Stimulated activated CD4-positive, alpha-beta T cell treated with anti-CD3 and anti-CD28 coated beads, TNF-alpha, amount 100 ng/mL, for 1 hour (primary cell): ENCODE data around the gene NCR1.
"Not testable (repeated sequence)": the region's sequence is repeated elsewhere in the genome, so short reads cannot be mapped to it uniquely, and the experiment has no call there.

ENCODE experiments used
- DNase-seq, 3 donors: peaks; one replicate each; pipeline ENCODE4 v3.0.0-alpha.2; 2020; ENCODE audit warnings: low read depth in 3 of 3, low spot score in 1 of 3

The NCR1 gene

DNA sequence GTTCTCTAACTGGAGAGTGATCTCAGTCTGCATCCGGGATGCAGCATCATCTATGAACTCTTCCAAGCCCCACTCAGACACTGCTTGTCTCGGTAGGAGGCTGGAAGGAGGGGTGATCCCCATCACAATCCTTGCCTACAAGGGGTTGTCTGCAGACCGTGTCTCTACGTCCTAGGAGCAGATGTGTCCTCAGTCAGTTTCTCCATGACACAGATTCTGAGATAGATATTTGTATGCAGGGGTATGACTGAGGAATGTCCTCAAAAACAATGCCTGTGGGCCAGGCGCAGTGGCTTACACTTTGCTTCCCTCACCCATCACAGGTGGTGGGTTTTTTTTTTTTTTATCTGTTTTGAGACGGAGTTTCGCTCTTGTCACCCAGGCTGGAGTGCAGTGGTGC is 871 bp downstream of the NCR1 start:
- no peak for DNase-seq

DNA sequence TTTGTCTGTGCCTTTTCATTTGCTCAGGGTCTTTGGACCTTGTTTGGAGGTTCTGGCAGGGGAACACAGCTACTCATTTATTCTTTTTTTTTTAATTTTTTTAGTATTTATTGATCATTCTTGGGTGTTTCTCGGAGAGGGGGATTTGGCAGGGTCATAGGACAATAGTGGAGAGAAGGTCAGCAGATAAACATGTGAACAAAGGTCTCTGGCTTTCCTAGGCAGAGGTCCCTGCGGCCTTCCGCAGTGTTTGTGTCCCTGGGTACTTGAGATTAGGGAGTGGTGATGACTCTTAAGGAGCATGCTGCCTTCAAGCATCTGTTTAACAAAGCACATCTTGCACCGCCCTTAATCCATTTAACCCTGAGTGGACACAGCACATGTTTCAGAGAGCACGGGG is 2.0 kb downstream of the NCR1 start:
- DNase-seq, result not testable (repeated sequence)

DNA sequence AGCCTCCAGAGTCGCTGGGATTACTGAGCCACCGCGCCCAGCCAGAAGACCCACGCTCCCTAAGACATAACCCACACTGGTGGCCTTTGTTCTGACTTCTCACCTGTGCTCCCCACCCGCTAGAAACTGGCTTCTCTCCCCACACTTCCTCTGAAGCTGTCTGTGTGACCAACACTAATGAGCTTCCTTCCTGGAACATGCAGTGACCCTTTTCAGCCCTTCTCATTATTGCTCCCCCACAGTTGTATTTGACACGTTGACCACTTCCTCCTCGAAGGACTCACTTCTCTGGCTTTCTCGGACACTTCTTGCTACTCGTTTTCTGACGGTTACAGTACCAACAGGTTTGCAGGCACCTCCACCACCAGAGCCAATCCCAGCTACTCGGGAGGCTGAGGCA is 10.9 kb downstream of the NCR1 start:
- DNase-seq, result no peak

DNA sequence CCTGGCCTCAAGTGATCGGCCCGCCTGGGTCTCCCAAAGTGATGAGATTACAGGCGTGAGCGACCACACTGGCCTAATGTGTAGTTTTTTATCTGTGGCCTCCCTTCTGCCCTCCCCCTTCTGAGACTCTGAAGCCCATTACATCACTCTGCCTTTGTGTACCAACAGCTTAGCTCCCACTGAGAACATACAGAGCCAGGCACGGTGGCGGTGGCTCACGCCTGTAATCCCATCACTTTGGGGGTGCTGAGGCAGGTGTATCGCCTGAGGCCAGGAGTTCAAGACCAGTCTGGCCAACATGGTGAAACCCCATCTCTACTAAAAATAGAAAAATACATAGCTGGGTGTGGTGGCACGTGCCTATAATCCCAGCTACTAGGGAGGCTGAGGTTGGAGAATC is 12.6 kb downstream of the NCR1 start:
- no peak for DNase-seq

DNA sequence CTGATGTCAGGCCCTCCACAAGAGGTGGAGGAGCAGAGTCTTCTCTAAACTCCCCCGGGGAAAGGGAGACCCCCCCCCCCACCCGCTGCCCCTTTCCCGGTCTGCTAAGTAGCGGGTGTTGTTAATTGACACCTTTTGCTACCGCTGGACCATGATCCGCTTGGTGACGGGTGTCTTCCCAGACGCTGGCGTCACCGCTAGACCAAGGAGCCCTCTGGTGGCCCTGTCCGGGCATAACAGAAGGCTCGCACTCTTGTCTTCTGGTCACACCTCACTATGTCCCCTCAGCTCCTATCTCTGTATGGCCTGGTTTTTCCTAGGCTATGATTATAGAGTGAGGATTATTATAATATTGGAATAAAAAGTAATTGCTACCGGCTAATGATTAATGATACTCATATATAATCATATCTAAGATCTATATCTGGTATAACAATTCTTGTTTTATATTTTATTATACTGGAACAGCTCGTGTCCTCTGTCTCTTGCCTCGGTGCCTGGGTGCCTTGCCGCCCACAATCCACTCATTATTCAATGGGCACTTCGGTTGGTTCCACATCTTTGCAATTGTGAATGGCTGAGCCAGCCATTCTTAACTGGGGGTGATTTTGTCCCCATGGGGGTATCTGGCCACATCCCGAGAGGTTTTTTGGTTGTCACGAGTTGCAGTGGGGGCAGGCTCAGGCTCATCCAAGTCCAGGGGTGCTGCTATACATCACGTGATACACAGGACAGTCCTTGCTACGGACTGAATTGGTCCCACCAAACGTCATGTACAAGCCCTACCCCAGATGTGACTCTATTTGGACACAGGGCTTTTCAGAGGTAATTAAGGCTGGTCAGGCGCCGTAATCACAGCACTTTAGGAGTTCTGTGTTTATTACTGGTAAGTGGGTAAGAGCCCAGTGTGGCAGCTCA is 14.0 kb downstream of the NCR1 start:
- not testable (repeated sequence) for DNase-seq

DNA sequence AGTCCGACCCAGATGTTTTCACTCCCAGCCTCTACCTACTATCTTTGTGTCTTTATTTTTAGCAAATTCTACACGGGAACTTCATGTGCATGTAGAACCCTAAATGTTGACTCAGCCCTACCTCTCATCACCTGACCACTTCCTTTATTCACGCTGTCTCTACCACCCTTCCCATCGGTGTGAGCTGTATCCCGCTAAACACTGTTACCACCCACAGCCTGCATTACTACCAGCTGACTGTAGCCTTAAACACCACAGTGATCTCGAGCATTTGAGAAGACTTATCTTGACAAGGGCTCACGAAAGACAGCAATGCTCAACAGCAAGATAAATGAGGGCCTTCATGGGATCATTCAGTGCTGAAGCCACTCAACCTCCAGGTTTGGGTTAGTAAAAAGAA is 15.1 kb downstream of the NCR1 start:
- DNase-seq, result no peak

DNA sequence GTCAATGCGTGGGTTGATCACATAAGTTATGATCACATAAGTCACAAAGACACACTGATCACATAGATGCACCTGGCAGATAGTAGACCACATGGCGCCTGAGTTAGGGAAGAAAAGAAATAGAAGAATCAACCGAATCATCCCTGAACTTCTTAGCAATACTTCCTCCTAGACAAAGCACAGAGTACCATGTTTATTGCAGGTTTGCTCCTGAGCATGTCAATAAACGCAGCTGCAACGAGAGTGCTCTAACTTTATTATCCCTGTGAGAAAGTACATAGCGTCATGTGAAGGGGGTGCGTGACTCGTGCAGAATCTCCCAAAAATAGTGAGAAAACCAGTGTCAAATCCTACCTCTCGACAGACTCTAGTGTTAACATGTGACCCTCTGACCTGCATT is 17.3 kb downstream of the NCR1 start:
- no peak for DNase-seq

DNA sequence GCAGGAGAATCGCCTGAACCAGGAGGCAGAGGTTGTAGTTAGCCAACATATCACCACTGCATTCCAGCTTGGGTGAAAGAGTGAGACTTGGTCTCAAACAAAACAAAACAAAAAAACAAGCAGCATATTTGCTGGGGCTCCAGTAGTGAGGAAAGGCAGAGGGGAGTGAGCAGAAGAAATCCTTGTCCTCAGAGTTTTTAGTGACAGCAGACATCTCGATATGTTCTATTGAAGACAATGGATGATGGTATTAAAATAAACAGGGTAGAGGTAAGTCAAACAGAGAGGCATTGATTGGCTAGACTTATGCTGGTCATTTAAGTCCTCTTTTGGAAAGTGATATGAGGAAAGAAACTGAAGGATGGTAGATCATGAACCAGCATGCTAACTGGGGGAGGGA is 22.4 kb downstream of the NCR1 start:
- DNase-seq, result no peak

DNA sequence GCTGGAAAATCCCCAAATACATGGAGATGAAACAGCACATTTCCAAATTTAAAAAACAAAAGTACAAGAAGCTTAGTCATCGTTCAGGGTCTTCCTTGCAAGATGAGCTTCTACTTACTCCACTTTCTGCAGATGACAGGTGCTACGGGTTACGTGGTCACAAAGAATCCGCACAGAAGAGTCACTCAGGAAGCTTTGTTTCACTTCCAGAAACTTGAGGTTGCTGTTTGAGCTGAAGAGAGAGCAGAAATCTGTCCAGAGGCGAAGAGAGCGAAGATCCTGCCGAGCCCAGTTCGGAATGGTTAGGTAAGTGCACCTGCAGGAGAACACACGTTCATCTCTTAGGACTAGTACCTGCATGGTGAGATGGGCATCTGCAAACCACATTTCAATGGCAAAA is 32.0 kb downstream of the NCR1 start:
- no peak for DNase-seq

DNA sequence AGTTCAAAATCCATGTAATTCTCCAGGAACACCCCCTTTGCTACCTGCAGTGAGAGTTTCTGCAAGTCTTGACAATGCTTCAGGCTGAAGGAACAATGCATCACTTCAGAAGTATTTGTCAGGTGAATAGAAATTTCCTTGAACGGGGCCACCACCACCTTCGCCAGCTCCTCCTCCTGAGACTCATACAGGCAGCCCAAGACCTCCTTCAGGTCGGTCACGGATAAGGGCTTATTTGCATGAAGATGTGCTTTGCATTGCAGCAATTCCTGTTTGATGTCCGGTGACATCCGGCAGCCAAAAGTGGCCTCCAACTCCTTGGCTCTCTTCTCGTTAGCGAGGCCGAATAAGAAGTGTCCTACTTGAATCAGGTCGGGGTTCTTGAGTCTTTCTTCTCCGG is 33.0 kb downstream of the NCR1 start:
- DNase-seq, result no peak

DNA sequence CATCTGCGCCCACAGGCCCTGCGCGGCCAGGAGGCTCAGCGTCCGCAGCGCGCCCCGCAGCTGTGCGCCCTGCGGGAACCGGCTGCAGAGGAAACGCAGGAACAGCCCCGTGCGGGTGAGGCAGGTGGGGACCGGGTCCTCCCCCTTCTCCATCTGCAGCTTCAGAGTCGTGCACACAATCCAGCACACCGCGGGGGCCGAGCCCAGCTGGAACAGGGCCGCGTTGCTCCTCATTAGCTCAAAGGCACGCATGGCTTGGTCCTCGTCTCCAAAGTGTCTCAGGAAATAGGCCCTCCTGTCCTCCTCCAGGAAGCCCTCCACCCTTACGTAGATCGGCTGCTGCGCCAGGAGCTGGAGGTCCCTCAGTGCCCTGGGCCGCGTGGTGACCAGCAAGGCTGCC is 33.6 kb downstream of the NCR1 start:
- not testable (repeated sequence) for DNase-seq

DNA sequence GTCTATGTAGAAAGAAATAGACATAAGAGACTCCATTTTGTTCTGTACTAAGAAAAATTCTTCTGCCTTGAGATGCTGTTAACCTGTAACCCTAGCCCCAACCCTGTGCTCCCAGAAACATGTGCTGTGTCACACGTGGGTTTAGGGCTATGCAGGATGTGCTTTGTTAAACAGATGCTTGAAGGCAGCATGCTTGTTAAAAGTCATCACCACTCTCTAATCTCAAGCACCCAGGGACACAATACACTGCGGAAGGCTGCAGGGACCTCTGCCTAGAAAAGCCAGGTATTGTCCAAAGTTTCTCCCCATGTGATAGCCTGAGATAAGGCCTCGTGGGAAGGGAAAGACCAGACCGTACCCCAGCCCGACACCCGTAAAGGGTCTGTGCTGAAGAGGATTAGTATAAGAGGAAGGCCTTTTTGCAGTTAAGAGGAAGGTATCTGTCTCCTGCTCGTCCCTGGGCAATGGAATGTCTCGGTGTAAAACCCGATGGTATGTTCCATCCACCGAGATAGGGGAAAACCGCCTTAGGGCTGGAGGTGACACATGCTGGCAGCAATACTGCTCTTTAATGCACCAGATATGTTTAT is 37.9 kb downstream of the NCR1 start:
- DNase-seq, result not testable (repeated sequence)

DNA sequence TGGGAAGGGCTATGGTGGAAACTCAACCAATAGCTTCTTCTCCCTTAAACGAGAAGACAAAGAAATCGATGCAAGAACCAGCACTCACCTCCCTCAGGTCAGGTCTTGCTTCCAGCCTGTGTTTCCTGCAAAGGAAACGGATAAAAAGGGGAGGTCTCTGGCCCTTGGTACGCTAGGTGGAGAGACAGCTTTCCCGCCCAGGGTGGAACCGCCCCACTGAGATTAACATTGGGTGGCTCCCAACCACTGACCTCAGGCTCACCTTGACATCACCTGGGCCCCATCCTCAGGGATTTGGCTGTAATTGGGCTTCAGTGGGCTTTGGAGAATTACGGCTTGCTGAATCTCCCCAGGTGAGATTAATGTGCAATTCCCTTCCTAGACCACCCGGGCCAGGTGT is 41.4 kb downstream of the NCR1 start, which contains the start of gene NLRP7:
Gene NLRP7, minus strand, starts transcription at position 150 of the 400 bp plus-strand sequence.
- no peak for DNase-seq

DNA sequence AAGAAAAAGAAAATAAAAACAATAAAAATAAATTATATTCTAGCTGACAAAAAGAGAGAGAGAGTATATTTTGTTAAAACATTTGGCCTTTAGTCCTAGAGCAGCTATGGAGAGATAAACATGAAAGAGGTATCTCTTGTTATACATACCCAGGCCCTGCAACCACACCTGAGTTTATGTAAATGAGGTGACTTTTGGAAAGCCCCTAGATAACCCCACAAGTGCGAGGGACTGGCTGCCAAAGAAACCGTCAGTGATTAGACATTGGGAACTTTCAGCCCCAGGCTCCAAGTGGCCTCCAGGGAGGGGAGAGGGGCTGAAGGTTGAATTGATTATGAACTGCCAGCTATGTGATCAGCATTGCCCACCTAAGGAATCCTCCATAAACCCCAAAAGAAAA is 43.5 kb downstream of the NCR1 start:
- DNase-seq, result no peak

DNA sequence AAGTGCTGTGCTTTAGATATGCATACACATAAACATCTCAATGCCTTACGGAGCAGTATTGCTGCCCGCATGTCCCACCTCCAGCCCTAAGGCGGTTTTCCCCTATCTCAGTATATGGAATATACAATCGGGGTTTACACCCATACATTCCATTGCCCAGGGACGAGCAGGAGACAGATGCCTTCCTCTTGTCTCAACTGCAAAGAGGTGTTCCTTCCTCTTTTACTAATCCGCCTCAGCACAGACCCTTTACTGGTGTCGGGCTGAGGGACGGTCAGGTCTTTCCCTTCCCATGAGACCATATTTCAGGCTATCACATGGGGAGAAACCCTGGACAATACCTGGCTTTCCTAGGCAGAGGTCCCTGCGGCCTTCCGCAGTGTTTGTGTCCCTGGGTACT is 44.6 kb downstream of the NCR1 start:
- not testable (repeated sequence) for DNase-seq

DNA sequence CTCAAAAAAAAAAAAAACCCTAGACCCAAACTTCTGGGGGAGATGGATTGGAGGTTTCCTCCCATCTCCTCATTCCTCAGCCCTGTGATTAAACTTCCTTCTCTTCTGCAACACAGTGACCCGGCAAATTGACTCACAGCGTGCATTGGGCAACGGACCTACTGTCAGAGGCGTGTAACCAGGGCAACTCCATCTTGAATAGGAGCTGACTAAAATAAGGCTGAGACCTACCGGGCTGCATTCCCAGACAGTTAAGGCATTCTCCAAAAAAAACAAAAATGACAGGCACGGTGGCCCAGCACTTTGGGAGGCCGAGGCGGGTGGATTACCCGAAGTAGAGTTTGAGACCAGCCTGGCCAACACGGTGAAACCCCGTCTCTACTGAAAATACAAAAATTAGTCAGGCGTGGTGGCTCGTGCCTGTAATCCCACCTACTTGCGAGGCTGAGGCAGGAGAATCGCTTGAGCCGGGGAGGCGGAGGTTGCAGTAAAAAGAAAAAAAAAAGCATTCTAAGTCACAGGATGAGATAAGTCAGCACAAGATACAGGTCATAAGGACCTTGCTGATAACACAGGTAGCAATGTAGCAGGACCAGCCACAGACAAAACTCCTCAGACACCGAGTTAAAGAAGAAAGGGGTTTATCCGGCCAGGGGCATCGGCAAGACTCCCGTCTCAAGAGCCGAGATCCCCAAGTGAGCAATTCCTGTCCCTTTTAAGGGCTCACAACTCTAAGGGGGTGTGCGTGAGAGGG is 46.8 kb downstream of the NCR1 start:
- DNase-seq, result no peak

DNA sequence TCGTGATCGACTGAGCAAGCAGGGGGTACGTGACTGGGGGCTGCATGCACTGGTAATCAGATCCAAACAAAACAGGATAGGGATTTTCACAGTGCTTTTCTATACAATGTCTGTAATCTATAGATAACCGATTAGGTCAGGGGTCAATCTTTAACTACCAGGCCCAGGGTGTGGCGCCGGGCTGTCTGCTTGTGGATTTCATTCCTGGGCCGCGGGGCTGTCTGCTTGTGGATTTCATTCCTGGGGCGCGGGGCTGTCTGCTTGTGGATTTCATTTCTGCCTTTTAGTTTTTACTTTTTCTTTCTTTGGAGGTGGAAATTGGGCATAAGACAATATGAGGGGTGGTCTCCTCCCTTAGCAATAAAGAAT is 47.4 kb downstream of the NCR1 start:
- not testable (repeated sequence) for DNase-seq

DNA sequence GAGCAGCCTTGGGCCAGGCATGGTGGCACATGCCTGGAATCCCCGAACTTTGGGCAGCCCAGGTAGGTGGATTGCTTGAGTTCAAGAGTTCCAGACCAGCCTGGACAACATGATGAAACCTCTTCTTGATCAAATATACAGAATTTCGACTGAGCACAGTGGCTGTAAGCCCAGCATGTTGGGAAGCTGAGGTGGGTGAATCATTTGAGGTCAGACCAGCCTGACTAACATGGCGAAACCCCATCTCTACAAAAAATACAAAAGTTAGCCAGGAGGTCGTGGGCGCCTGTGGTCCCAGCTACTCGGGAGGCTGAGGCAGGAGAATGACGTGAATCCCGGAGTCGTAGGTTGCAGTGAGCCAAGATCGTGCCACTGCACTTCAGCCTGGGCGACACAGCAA is 49.4 kb downstream of the NCR1 start:
- no peak for DNase-seq

DNA sequence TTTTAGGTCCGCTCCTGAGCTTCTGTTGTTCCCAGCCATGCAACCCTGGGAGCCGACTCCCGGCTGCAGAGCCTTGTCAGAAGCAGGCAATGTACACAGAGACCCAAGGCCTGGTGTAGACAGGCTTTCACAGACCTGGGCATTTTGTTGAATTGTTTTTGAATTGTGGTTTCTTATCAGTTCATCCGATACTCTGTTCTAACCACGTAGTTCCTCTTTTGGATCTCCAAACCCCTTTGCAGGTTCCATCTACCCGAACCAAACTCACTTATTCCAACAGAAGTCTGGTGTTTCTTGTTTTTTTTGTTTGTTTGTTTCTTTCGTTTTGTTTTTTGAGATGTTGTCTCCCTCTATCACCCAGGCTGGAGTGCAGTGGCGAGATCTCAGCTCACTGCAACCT is 53.9 kb downstream of the NCR1 start:
- DNase-seq, result no peak
